WTC11 (cell line): ENCODE results near the gene PLAAT5.
"Not testable (repeated sequence)": the region's sequence is repeated elsewhere in the genome, so short reads cannot be mapped to it uniquely, and the experiment has no call there.

Experiments used
- CREB1 ChIP-seq: sonication (generic); formaldehyde crosslinking; IDR thresholded peaks from 2 replicates; pipeline ENCODE4 v1.8.0; 2023; ENCODE audit warnings: mild to moderate bottlenecking, missing genetic modification reagents
- GABPB1 ChIP-seq: sonication (generic); formaldehyde crosslinking; IDR thresholded peaks from 2 replicates; pipeline ENCODE4 v1.8.1; 2023; ENCODE audit warnings: mild to moderate bottlenecking, missing genetic modification reagents
- RELA ChIP-seq: sonication (generic); formaldehyde crosslinking; IDR thresholded peaks from 2 replicates; pipeline ENCODE4 v1.8.1; 2022; ENCODE audit warnings: missing genetic modification reagents, mild to moderate bottlenecking, borderline replicate concordance
- ZNF121 ChIP-seq: sonication (generic); formaldehyde crosslinking; IDR thresholded peaks from 2 replicates; pipeline ENCODE4 v1.8.0; 2023; ENCODE audit warnings: missing genetic modification reagents

DNA sequence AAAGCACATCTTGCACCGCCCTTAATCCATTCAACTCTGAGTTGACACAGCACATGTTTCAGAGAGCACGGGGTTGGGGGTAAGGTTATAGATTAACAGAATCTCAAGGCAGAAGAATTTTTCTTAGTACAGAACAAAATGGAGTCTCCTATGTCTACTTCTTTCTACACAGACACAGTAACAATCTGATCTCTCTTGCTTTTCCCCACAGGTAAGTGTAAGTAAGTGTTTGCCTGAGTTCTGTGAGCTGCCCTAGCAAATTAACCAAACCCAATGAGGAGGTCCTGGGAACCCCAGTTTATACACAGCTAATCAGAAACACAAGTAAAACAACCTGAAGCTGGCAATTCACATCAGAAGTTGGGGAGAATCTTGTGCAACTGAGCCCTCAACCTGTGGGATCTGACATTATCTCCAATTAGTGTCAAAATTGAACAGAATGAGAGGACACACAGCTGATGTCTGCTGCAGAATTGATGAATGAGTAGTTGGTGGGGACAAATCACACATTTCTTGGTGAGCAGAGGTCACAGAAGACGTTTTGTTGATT is 37.8 kb upstream of the PLAAT5 start:
- TF ChIP-seq CREB1 (CRISPR knock-in tag); GABPB1; RELA (CRISPR knock-in tag); ZNF121: not testable (repeated sequence)
